ENCODE measurements around the gene LGALS3. TPM values are rescaled to one million over a fixed set of nuclear protein-coding genes. Genes with fewer than 3 reads are reported as not detected.

The LGALS3 gene
- total RNA-seq, 1 donor from 2014 or later = 90.8 TPM

- Mint-ChIP-seq H3K36me3 (ENCODE audit: unreplicated experiment) (peaks cover 2% of the 10 kb centered on the region), H3K4me1 (ENCODE audit: unreplicated experiment) (peaks cover 7% of the 10 kb centered on the region), H3K9me3 (ENCODE audit: unreplicated experiment) (no peaks in the 10 kb centered on the region), H3K27me3 (ENCODE audit: unreplicated experiment) (no peaks in the 10 kb centered on the region), H3K4me3 (ENCODE audit: unreplicated experiment) (no peak overlapping the region), H3K27ac (ENCODE audit: unreplicated experiment) (peak overlapping the region; percentile 1)
- TF ChIP-seq CTCF (IDR thresholded peaks at IDR 0.05) = peak; percentile 73
- DNase-seq (ENCODE audit: extremely low spot score, unreplicated experiment) = no peak
Observed at GRCh38 chr14:55160989-55161388, 31.9 kb downstream of the LGALS3 start.

GRCh38 chr14:55170526-55170925 lies 41.5 kb downstream of the LGALS3 start:
- H3K36me3 Mint-ChIP-seq (ENCODE audit: unreplicated experiment) = peaks cover 8% of the 10 kb centered on the region
- no peaks in the 10 kb centered on the region for H3K27me3 Mint-ChIP-seq (ENCODE audit: unreplicated experiment)
- DNase-seq (ENCODE audit: extremely low spot score, unreplicated experiment) = no peak
- H3K27ac Mint-ChIP-seq (ENCODE audit: unreplicated experiment) = no peak overlapping the region
- H3K9me3 Mint-ChIP-seq (ENCODE audit: unreplicated experiment) = no peaks in the 10 kb centered on the region
- no peak for TF ChIP-seq CTCF (IDR thresholded peaks at IDR 0.05)
- no peak overlapping the region for H3K4me3 Mint-ChIP-seq (ENCODE audit: unreplicated experiment)
- peaks cover 1% of the 10 kb centered on the region for H3K4me1 Mint-ChIP-seq (ENCODE audit: unreplicated experiment)

- Mint-ChIP-seq H3K9me3 (ENCODE audit: unreplicated experiment) (no peaks in the 10 kb centered on the region), H3K4me1 (ENCODE audit: unreplicated experiment) (peaks cover 25% of the 10 kb centered on the region), H3K27ac (ENCODE audit: unreplicated experiment) (peak overlapping the region; percentile 47), H3K4me3 (ENCODE audit: unreplicated experiment) (no peak overlapping the region), H3K36me3 (ENCODE audit: unreplicated experiment) (peaks cover 2% of the 10 kb centered on the region), H3K27me3 (ENCODE audit: unreplicated experiment) (no peaks in the 10 kb centered on the region)
- TF ChIP-seq CTCF (IDR thresholded peaks at IDR 0.05) = no peak
- DNase-seq (ENCODE audit: extremely low spot score, unreplicated experiment) = no peak
Observed at GRCh38 chr14:55180006-55180405, 51.0 kb downstream of the LGALS3 start.

- no peak for TF ChIP-seq CTCF (IDR thresholded peaks at IDR 0.05)
- peaks cover 2% of the 10 kb centered on the region for H3K36me3 Mint-ChIP-seq (ENCODE audit: unreplicated experiment)
- peak overlapping the region; percentile 47 for H3K27ac Mint-ChIP-seq (ENCODE audit: unreplicated experiment)
- no peak for DNase-seq (ENCODE audit: extremely low spot score, unreplicated experiment)
- H3K9me3 Mint-ChIP-seq (ENCODE audit: unreplicated experiment) = no peaks in the 10 kb centered on the region
- no peaks in the 10 kb centered on the region for H3K27me3 Mint-ChIP-seq (ENCODE audit: unreplicated experiment)
- no peak overlapping the region for H3K4me3 Mint-ChIP-seq (ENCODE audit: unreplicated experiment)
- H3K4me1 Mint-ChIP-seq (ENCODE audit: unreplicated experiment) = peaks cover 25% of the 10 kb centered on the region
Observed at GRCh38 chr14:55180434-55180833, 51.4 kb downstream of the LGALS3 start.

GRCh38 chr14:55188686-55189295 lies 59.7 kb downstream of the LGALS3 start:
- Mint-ChIP-seq H3K27me3 (ENCODE audit: unreplicated experiment) (no peaks in the 10 kb centered on the region), H3K4me1 (ENCODE audit: unreplicated experiment) (peaks cover 31% of the 10 kb centered on the region), H3K9me3 (ENCODE audit: unreplicated experiment) (peaks cover 9% of the 10 kb centered on the region), H3K36me3 (ENCODE audit: unreplicated experiment) (no peaks in the 10 kb centered on the region), H3K4me3 (ENCODE audit: unreplicated experiment) (no peak overlapping the region), H3K27ac (ENCODE audit: unreplicated experiment) (peak overlapping the region; percentile 20)
- DNase-seq (ENCODE audit: extremely low spot score, unreplicated experiment) = no peak
- TF ChIP-seq CTCF (IDR thresholded peaks at IDR 0.05) = no peak
